SK-N-SH (cell line): Measurements from ENCODE around the gene B3GALT4. TPM values are rescaled to one million over a fixed set of nuclear protein-coding genes. Genes with fewer than 3 reads are reported as not detected.

Source experiments
- CTCF ChIA-PET: fragments of 300-600, 350-600 bp; formaldehyde crosslinking; extraction: SDS; loops from one replicate; lab custom pipeline; 2021; lab: Yijun Ruan, JAX
- POLR2A ChIA-PET: fragments of 350-600 bp; sonication (Branson Sonifier 250); formaldehyde crosslinking; extraction: SDS; loops from one replicate; lab custom pipeline; 2020; ENCODE audit warnings: antibody characterized with exemption, inconsistent platforms; lab: Yijun Ruan, JAX
- DNase-seq: peaks from one replicate; pipeline ENCODE4 v3.0.0; 2012
- H2AFZ ChIP-seq: fragments of 200-600 bp; sonication (generic); 2 replicates; pipeline ENCODE4 v1.8.1; 2016; ENCODE audit warnings: antibody characterized with exemption, mild to moderate bottlenecking, low read depth
- H3F3A ChIP-seq: fragments of 200-600 bp; sonication (generic); replicated peaks from 2 replicates; pipeline ENCODE3; 2016; ENCODE audit warnings: antibody characterized with exemption, mild to moderate bottlenecking; ENCODE audit not compliant: insufficient read depth
- H3K27ac ChIP-seq, 2 experiments: fragments of 200-500 bp in 1 of 2; fragments of 200-600 bp in 1 of 2; sonication (Bioruptor generic) in 1 of 2; sonication (generic), shearing (Covaris generic) in 1 of 2; 2 replicates each; pipeline versions ENCODE4 v1.5.1 to v1.6.1; 2014 to 2016; ENCODE audit warnings: low read depth in 2 of 2, inconsistent platforms in 1 of 2, low read length in 1 of 2, mild to moderate bottlenecking in 1 of 2, mixed read lengths in 1 of 2
- H3K27me3 ChIP-seq: fragments of 200-600 bp; sonication (generic), shearing (Covaris generic); 2 replicates; pipeline ENCODE4 v1.6.1; 2016; ENCODE audit warnings: mixed run types; ENCODE audit not compliant: insufficient read depth
- H3K36me3 ChIP-seq, 2 experiments: fragments of 200-500 bp in 1 of 2; fragments of 200-600 bp in 1 of 2; sonication (Bioruptor generic) in 1 of 2; sonication (generic) in 1 of 2; replicated peaks in 1 of 2; 2 replicates each; pipeline versions ENCODE3 to v1.5.1; 2014 to 2016; ENCODE audit warnings: low read length in 1 of 2, mild to moderate bottlenecking in 1 of 2; ENCODE audit not compliant: insufficient read depth in 2 of 2, control insufficient read depth in 1 of 2
- H3K4me1 ChIP-seq, 2 experiments: fragments of 200-500 bp in 1 of 2; fragments of 200-600 bp in 1 of 2; sonication (Bioruptor generic) in 1 of 2; sonication (generic), shearing (Covaris generic) in 1 of 2; 2 replicates each; pipeline versions ENCODE4 v1.5.1 to v1.6.1; 2014 to 2016; ENCODE audit warnings: low read depth in 1 of 2, low read length in 1 of 2, mixed run types in 1 of 2; ENCODE audit not compliant: insufficient read depth in 2 of 2, control insufficient read depth in 1 of 2
- H3K4me2 ChIP-seq: fragments of 200-600 bp; sonication (generic), shearing (Covaris generic); 2 replicates; pipeline ENCODE4 v1.6.1; 2017; ENCODE audit warnings: mixed run types
- H3K4me3 ChIP-seq, 2 experiments: fragments of 200-500 bp in 1 of 2; fragments of 200-600 bp in 1 of 2; sonication (Bioruptor generic) in 1 of 2; sonication (generic), shearing (Covaris generic) in 1 of 2; 2 replicates each; pipeline versions ENCODE4 v1.5.1 to v1.8.1; 2014 to 2016; ENCODE audit warnings: low read depth in 2 of 2, inconsistent platforms in 1 of 2, low read length in 1 of 2, mild to moderate bottlenecking in 1 of 2, mixed read lengths in 1 of 2, moderate library complexity in 1 of 2
- H3K79me2 ChIP-seq: fragments of 200-600 bp; sonication (generic); 2 replicates; pipeline ENCODE4 v1.8.1; 2017; ENCODE audit warnings: mild to moderate bottlenecking; ENCODE audit not compliant: insufficient read depth
- H3K9ac ChIP-seq: fragments of 200-600 bp; sonication (generic); 2 replicates; pipeline ENCODE4 v1.6.1; 2017; ENCODE audit warnings: mixed run types
- H3K9me2 ChIP-seq: fragments of 200-600 bp; sonication (generic); 2 replicates; pipeline ENCODE4 v1.6.1; 2017; ENCODE audit warnings: mixed run types
- H3K9me3 ChIP-seq: fragments of 200-600 bp; sonication (generic); 2 replicates; pipeline ENCODE4 v1.6.1; 2017; ENCODE audit warnings: mixed run types, mild to moderate bottlenecking, moderate library complexity
- H4K20me1 ChIP-seq: fragments of 200-600 bp; sonication (generic); 2 replicates; pipeline ENCODE4 v1.6.1; 2017; ENCODE audit warnings: mild to moderate bottlenecking, mixed run types; ENCODE audit not compliant: insufficient read depth
- MEF2A ChIP-seq: IDR thresholded peaks from 2 replicates; pipeline ENCODE4 v1.4.0; 2012; ENCODE audit warnings: low read depth, borderline replicate concordance
- MXI1 ChIP-seq: IDR thresholded peaks from 2 replicates; pipeline ENCODE4 v1.6.1; 2012; ENCODE audit warnings: mild to moderate bottlenecking, low read depth, low read length, improper control_type of control experiment
- POLR2AphosphoS5 ChIP-seq: IDR thresholded peaks from 2 replicates; pipeline ENCODE4 v1.6.1; 2012; ENCODE audit warnings: low read depth, low read length
- SIN3A ChIP-seq: IDR thresholded peaks from 2 replicates; pipeline ENCODE4 v1.6.1; 2012; ENCODE audit warnings: low read depth, mild to moderate bottlenecking, low read length, moderate library complexity, borderline replicate concordance
- SMC3 ChIP-seq: IDR thresholded peaks from 2 replicates; pipeline ENCODE4 v1.6.1; 2012; ENCODE audit warnings: low read depth, low read length, improper control_type of control experiment
- TAF1 ChIP-seq: IDR thresholded peaks from 2 replicates; pipeline ENCODE4 v1.6.1; 2012; ENCODE audit warnings: low read depth, mild to moderate bottlenecking, low read length, moderate library complexity, borderline replicate concordance
- USF2 ChIP-seq: fragments of 150-350 bp; IDR thresholded peaks from 2 replicates; pipeline ENCODE4 v1.6.1; 2017; ENCODE audit warnings: antibody characterized with exemption, low read length, low read depth, borderline replicate concordance
- WGBS: methylation state at CpG from one replicate; pipeline ENCODE4 v1.1.6; 2017; ENCODE audit warnings: low lambda C conversion rate; 5-methylcytosine and 5-hydroxymethylcytosine counted together
- polyA plus RNA-seq, 3 experiments: library from polyadenylated mRNA; depleted of rRNA; stranded (reverse); fragments of >200 nt; gene quantifications; 2 replicates each; pipeline ENCODE4 v1.2.3, GENCODE V29; 2012

Gene B3GALT4
- polyA plus RNA-seq, 1 of the 3 experiments (the other 2 are of a cell fraction) = 0.56 TPM

DNA sequence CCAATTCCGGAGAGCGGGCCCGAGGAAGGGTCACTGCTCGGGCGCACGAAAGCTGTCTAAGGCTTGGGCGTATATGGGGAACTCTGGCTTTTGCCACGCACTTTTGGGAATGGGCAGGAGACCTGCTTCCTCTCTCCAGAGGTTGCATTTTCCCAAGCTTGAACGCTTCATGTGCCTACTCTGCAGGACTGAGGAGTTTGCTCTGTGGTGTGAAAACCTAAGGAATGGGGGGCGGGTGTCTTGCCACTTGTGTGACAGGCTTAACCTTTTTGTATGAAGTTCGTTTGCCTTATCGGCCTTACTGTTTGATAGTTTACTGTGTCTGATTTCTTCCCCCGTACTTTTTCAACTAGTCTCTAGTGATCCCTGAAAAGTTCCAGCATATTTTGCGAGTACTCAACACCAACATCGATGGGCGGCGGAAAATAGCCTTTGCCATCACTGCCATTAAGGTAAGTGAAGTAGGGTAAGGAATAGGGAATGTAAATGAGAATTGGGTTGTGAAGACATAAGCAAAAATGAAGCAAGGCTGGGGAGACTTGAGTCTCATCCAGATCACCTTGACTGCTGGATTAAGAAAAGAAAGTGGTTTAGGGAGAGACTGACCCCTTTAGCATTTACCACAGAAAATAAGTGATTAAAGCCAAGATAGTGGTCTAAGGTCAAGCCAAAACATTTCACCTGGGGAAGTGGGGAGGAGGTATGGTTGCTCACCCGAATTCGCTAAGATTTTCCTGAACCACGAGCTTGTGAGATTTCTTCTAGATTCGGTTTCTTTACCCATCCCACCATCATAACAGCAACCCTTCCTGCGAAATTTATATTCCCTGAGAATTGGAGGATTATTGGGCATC is 4.4 kb upstream of the B3GALT4 start:
- Histone ChIP-seq H3K4me3 (peak overlapping the region; percentile 76 to 91), H3K36me3 (peaks cover 59 to 62% of the 10 kb centered on the region in 2 experiments), H3K79me2 (peaks cover 64% of the 10 kb centered on the region), H3K4me1 (peaks cover 34 to 39% of the 10 kb centered on the region in 2 experiments; a peak in 3 of 4 replicates), H3K9ac (peak overlapping the region; percentile 95), H3F3A (peaks cover 51% of the 10 kb centered on the region), H3K9me3 (no peaks in the 10 kb centered on the region), H3K9me2 (no peaks in the 10 kb centered on the region), H3K4me2 (peak overlapping the region; percentile 94), H2AFZ (no peak overlapping the region), H3K27me3 (no peaks in the 10 kb centered on the region), H4K20me1 (peaks cover 43% of the 10 kb centered on the region), H3K27ac (peak overlapping the region; percentile 88 to 99)
- WGBS = 1% methylated on average over 21 of the region's 22 CpGs
- TF ChIP-seq MEF2A (no peak), SMC3 (no peak), MXI1 (0 out of 2 replicates have a peak, but pooled peaks have one; percentile 13), TAF1 (0 out of 2 replicates have a peak, but pooled peaks have one; percentile 13), SIN3A (0 out of 2 replicates have a peak, but pooled peaks have one; percentile 3), POLR2AphosphoS5 (peak; percentile 14; the same call in 1 of the 2 replicates)
- no peak for DNase-seq
- CTCF ChIA-PET = interaction anchor here (1.6 to 3.5 kb wide), 4 partner anchors 9 to 45 kb away, joined by 3 to 18 read pairs (median 8); partner anchors contain the start of genes RGL2 and ZBTB22
- POLR2A ChIA-PET = interaction anchor here (0.9 to 2.2 kb wide), 15 partner anchors 9 to 301 kb away, joined by 3 to 19 read pairs (median 4); partner anchors contain the start of genes CUTA, PFDN6, RGL2 and RING1

GRCh38 chr6:33273129-33273923 is 3.6 kb upstream of the B3GALT4 start:
- peaks cover 36 to 39% of the 10 kb centered on the region in 2 experiments; a peak in 3 of 4 replicates for H3K4me1 ChIP-seq
- H3K4me2 ChIP-seq = peak overlapping the region; percentile 94
- no peaks in the 10 kb centered on the region for H3K9me3 ChIP-seq
- no peaks in the 10 kb centered on the region for H3K9me2 ChIP-seq
- no peaks in the 10 kb centered on the region for H3K27me3 ChIP-seq
- ChIA-PET POLR2A (interaction anchor here (2.2 kb wide), 1 partner anchor 26 kb away, joined by 16 read pairs; the partner anchor contains the start of gene RGL2), CTCF (interaction anchor here (1.0 to 2.1 kb wide), 2 partner anchors 10 to 15 kb away, joined by 3 to 5 read pairs; partner anchors contain the start of gene WDR46)
- H3F3A ChIP-seq = peaks cover 58% of the 10 kb centered on the region
- H3K9ac ChIP-seq = peak overlapping the region; percentile 95
- peaks cover 43% of the 10 kb centered on the region for H4K20me1 ChIP-seq
- H3K4me3 ChIP-seq = peak overlapping the region; percentile 76 to 91
- H3K79me2 ChIP-seq = peaks cover 64% of the 10 kb centered on the region
- peak overlapping the region; percentile 88 to 99 for H3K27ac ChIP-seq
- no peak for DNase-seq
- WGBS = 8% methylated on average over 11 of the region's 11 CpGs
- TF ChIP-seq USF2 = no peak
- TF ChIP-seq POLR2AphosphoS5 = peak; percentile 13; the same call in 1 of the 2 replicates
- no peak overlapping the region for H2AFZ ChIP-seq
- H3K36me3 ChIP-seq = peaks cover 51 to 57% of the 10 kb centered on the region in 2 experiments
